ELR (cell line): Measurements from ENCODE around the gene PRR19.
A peak's percentile ranks its signal among the peaks of the same experiment; 100 is the strongest.

Experiments used
- DNase-seq: peaks from one replicate; pipeline ENCODE4 v3.0.0-alpha.2; 2015; ENCODE audit warnings: low read depth

Gene PRR19

GRCh38 chr19:42283188-42284065 lies 18.5 kb upstream of the PRR19 start:
- DNase-seq, result peak; percentile 93

- peak; percentile 84 for DNase-seq
Measured at GRCh38 chr19:42284066-42284501, 17.8 kb upstream of the PRR19 start.

GRCh38 chr19:42284591-42285341 lies 17.2 kb upstream of the PRR19 start:
- peak; percentile 19 for DNase-seq

GRCh38 chr19:42285541-42285941 lies 16.4 kb upstream of the PRR19 start:
- DNase-seq, result no peak

GRCh38 chr19:42285988-42286348 lies 16.0 kb upstream of the PRR19 start:
- no peak for DNase-seq

- no peak for DNase-seq
Measured at GRCh38 chr19:42286349-42287016, 15.4 kb upstream of the PRR19 start.

- DNase-seq, result no peak
Measured at GRCh38 chr19:42287017-42287826, 14.7 kb upstream of the PRR19 start.

- no peak for DNase-seq
Measured at GRCh38 chr19:42287827-42288107, 14.2 kb upstream of the PRR19 start.

GRCh38 chr19:42288387-42288786 lies 13.5 kb upstream of the PRR19 start:
- DNase-seq, result no peak

GRCh38 chr19:42288881-42289555 lies 12.9 kb upstream of the PRR19 start:
- no peak for DNase-seq

- no peak for DNase-seq
Measured at GRCh38 chr19:42289556-42290041, 12.3 kb upstream of the PRR19 start.

- DNase-seq, result no peak
Measured at GRCh38 chr19:42290136-42290522, 11.8 kb upstream of the PRR19 start.

- DNase-seq, result peak; percentile 67
Measured at GRCh38 chr19:42290523-42291434, 11.2 kb upstream of the PRR19 start.

- DNase-seq, result no peak
Measured at GRCh38 chr19:42291435-42291810, 10.5 kb upstream of the PRR19 start.

GRCh38 chr19:42292042-42292960 lies 9.6 kb upstream of the PRR19 start:
- DNase-seq, result no peak

GRCh38 chr19:42292963-42293362 lies 9.0 kb upstream of the PRR19 start:
- no peak for DNase-seq

GRCh38 chr19:42293540-42293939 lies 8.4 kb upstream of the PRR19 start:
- DNase-seq, result peak; percentile 27

- no peak for DNase-seq
Measured at GRCh38 chr19:42293948-42294347, 8.0 kb upstream of the PRR19 start.

- DNase-seq, result no peak
Measured at GRCh38 chr19:42294471-42295137, 7.3 kb upstream of the PRR19 start.
